NCI-H2029 (cell line): ENCODE data around the gene MAN2A2.
"Not testable (repeated sequence)": the region's sequence is repeated elsewhere in the genome, so short reads cannot be mapped to it uniquely, and the experiment has no call there.

ENCODE experiments used
- DNase-seq: peaks from one replicate; lab custom pipeline; 2025; lab: John Stamatoyannopoulos, UW

MAN2A2 gene

DNA sequence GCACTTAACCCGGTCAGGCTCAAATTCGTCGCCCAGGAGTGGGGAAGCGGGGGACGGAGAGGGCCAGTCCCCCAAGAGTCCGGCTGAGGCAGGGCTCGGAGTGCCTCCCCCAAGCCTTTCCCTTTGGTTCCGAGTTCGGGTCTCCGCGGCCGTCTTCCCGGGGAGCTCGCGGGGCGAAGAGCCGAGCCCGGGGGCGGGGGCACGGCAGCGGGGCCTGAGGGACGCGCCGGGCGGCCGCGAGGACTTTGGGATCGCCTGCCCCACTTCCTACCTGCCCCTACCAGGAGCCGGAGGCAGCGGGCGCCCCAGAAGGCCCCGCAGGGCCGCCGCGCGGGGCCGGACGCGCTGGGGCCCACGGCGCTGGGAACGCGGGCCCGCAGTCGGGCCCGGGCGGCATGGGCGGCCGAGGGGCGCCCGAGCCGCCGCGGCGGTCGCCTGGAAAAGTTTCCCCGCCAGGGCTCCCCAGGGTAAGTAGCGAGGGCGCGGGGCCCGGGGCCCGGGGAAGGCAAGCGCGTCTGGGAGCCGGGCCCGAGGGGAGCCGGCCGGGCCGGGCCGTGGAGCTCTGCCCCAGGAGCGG is 31.9 kb upstream of the MAN2A2 start:
- DNase-seq = no peak

- no peak for DNase-seq
These were observed 31.2 kb upstream of the MAN2A2 start for GRCh38 chr15:90871716-90872485.

DNA sequence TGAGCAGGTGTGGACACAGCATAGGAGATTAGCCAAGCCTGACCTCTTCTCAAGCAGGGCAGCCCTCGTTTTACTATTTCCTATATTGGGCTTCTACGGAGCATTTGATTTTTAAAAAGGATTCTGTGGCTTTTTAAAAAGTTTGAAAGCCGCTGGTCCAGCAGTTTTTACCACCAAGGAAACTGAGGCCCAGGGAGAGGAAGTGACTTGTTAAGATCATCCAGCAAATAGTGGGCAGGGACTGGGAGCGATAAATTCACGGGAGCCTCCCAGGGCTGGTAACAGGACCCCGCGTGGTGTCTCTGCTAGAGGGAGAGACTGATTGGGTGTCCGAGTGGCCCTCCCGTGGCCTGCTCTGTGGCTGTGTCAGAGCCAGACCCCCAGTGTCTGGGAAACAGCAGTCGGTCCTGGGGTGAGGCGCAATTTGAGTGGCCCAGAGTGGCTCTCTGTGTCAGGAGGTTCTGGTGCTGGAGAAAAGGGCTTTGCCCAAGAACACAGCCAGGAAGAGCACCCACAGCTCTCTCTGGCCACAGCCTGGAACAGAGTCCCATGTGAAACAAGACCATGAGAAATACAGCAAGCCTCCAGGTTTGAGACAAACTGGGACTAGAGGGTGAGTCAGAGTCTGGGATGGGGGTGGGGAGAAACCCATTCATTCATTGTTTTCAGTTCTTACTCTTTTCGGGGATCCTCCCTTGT is 30.5 kb upstream of the MAN2A2 start:
- no peak for DNase-seq

- DNase-seq = no peak
These were observed 29.6 kb upstream of the MAN2A2 start for GRCh38 chr15:90873488-90873997.

- no peak for DNase-seq
These were observed 29.0 kb upstream of the MAN2A2 start for GRCh38 chr15:90873998-90874605.

GRCh38 chr15:90874986-90875385 is 28.1 kb upstream of the MAN2A2 start:
- not testable (repeated sequence) for DNase-seq

GRCh38 chr15:90875549-90875981 is 27.5 kb upstream of the MAN2A2 start:
- no peak for DNase-seq

DNA sequence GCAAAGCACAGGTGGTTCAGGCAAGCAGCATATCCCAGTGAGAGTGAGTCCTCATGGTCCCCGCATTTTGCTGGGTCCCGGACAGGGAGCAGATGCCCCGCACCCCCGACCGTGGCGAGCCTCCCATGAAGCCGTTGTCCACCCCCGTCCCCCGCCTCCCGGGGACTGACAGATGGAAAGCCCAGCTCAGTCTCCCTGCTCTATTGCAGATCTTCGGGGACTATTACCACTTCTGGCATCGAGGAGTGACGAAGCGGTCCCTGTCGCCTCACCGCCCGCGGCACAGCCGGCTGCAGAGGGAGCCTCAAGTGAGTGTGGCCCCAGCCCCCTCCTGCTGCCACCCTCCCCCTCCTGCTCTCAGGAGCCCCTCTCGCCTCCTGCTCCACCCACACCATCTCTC is 27.1 kb upstream of the MAN2A2 start:
- no peak for DNase-seq

- DNase-seq = no peak
These were observed 26.5 kb upstream of the MAN2A2 start for GRCh38 chr15:90876512-90877170.

GRCh38 chr15:90877315-90877714 is 25.8 kb upstream of the MAN2A2 start:
- no peak for DNase-seq

- DNase-seq = no peak
These were observed 25.1 kb upstream of the MAN2A2 start for GRCh38 chr15:90877996-90878395.

DNA sequence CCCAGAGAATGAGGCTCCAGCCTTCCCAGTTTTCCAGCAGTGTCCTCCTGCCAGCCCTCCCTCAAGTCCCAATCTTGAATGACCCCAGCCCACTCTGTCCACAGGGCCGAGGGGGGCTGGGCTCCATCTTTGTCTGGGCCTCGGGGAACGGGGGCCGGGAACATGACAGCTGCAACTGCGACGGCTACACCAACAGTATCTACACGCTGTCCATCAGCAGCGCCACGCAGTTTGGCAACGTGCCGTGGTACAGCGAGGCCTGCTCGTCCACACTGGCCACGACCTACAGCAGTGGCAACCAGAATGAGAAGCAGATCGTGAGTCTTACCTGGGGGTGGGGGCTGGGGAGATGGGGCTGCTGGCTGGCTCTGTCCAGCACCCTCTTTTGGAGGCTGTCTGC is 24.4 kb upstream of the MAN2A2 start:
- DNase-seq = no peak

DNA sequence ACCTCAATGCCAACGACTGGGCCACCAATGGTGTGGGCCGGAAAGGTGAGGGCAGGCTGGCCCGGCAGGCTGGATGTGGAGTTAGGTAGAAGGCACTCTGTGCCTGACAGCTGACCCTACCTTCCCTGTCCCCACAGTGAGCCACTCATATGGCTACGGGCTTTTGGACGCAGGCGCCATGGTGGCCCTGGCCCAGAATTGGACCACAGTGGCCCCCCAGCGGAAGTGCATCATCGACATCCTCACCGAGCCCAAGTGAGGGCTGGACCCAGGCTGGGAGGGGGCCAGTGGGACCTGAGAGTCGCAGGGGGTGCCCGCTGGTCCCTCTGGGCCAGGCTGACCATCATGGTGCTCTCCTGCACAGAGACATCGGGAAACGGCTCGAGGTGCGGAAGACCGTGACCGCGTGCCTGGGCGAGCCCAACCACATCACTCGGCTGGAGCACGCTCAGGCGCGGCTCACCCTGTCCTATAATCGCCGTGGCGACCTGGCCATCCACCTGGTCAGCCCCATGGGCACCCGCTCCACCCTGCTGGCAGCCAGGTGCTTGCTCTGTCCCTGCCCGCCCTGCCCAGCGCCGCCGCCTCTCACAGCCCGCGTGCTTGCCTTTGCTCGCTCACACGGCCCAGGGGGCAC is 23.3 kb upstream of the MAN2A2 start:
- DNase-seq = no peak

DNA sequence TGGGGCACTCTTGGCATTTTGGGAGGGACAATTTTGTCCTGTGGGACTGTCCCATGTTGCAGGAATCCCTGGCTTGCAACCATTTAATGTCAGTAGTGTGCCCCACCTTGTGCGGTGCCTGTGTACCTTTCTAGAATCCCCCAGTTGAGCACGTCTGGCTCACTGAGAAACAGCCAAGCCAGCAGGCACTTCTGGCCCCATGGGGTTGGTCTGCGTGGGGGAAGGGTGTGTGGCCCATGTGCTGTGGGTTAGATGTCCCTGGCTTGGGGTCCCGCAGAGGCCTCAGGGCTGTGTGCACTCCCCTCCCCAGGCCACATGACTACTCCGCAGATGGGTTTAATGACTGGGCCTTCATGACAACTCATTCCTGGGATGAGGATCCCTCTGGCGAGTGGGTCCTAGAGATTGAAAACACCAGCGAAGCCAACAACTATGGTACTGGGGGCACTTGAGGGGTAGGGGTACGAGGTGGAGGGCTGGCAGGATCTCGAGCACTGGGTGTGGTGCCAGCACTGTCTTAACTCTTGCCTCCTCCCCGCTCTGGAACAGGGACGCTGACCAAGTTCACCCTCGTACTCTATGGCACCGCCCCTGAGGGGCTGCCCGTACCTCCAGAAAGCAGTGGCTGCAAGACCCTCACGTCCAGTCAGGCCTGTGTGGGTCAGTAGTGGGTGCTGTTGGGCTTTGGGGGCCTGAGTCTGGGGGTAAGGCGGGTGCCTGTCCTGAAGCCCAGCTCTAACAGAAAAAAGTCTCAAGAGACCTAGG is 22.5 kb upstream of the MAN2A2 start:
- no peak for DNase-seq

DNA sequence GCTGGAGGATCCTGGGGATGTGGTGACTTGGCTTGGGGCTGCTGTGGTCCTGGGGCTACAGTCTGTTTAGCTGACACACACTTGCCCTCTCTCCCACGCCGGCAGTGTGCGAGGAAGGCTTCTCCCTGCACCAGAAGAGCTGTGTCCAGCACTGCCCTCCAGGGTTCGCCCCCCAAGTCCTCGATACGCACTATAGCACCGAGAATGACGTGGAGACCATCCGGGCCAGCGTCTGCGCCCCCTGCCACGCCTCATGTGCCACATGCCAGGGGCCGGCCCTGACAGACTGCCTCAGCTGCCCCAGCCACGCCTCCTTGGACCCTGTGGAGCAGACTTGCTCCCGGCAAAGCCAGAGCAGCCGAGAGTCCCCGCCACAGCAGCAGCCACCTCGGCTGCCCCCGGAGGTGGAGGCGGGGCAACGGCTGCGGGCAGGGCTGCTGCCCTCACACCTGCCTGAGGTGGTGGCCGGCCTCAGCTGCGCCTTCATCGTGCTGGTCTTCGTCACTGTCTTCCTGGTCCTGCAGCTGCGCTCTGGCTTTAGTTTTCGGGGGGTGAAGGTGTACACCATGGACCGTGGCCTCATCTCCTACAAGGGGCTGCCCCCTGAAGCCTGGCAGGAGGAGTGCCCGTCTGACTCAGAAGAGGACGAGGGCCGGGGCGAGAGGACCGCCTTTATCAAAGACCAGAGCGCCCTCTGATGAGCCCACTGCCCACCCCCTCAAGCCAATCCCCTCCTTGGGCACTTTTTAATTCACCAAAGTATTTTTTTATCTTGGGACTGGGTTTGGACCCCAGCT is 21.7 kb upstream of the MAN2A2 start:
- no peak for DNase-seq

GRCh38 chr15:90881978-90882721 is 21.0 kb upstream of the MAN2A2 start:
- DNase-seq = no peak

DNA sequence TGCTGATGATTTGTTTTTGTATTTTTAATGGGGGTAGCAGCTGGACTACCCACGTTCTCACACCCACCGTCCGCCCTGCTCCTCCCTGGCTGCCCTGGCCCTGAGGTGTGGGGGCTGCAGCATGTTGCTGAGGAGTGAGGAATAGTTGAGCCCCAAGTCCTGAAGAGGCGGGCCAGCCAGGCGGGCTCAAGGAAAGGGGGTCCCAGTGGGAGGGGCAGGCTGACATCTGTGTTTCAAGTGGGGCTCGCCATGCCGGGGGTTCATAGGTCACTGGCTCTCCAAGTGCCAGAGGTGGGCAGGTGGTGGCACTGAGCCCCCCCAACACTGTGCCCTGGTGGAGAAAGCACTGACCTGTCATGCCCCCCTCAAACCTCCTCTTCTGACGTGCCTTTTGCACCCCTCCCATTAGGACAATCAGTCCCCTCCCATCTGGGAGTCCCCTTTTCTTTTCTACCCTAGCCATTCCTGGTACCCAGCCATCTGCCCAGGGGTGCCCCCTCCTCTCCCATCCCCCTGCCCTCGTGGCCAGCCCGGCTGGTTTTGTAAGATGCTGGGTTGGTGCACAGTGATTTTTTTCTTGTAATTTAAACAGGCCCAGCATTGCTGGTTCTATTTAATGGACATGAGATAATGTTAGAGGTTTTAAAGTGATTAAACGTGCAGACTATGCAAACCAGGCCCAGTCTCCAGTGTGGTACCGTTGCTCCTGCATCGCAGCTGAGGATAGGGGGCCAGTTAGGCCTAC is 20.1 kb upstream of the MAN2A2 start:
- DNase-seq = no peak

DNA sequence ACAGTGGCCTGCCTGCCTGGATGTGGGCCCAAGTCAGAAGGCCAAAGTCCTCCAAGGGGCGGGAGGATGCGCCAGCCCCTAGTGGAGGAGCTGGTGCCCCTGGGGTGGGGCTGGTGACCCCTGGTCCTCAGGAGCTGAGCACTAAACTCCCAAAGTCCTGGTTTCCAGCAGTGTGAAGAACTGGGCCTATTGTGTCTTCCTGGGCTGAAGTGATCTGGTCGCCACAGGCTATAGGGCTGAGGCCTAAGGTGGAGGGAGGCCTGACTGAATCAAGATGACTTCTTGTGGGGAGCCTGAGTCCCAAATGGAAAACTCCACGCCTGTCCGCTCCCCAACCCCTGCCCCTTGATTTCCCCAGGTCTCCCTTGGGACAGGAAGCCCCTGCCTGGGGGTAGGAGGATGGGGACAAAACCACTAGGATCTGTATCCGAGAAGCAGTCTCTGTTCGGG is 19.6 kb upstream of the MAN2A2 start:
- no peak for DNase-seq
